H9 (cell line): Measurements from ENCODE around the gene LRRK1. TPM values are rescaled to one million over a fixed set of nuclear protein-coding genes. Genes with fewer than 3 reads are reported as not detected.

Experiments
- DNase-seq: peaks from one replicate; pipeline ENCODE4 v3.0.0-alpha.2; 2017
- H2AFZ ChIP-seq: one replicate; pipeline ENCODE4 v1.6.1; 2013; ENCODE audit warnings: mild to moderate bottlenecking, low read length, control low read depth, moderate library complexity
- H2AK5ac ChIP-seq: 2 replicates; pipeline ENCODE4 v1.6.1; 2013; ENCODE audit warnings: low read length, control low read depth, mixed read lengths; ENCODE audit not compliant: insufficient read length
- H2BK120ac ChIP-seq: one replicate; pipeline ENCODE4 v1.6.1; 2013; ENCODE audit warnings: low read depth, mild to moderate bottlenecking, low read length, control low read depth, inconsistent platforms; ENCODE audit not compliant: poor library complexity, severe bottlenecking
- H2BK12ac ChIP-seq: 2 replicates; pipeline ENCODE4 v1.6.1; 2013; ENCODE audit warnings: low read length, control low read depth, mixed read lengths, low read depth; ENCODE audit not compliant: insufficient read length
- H2BK15ac ChIP-seq: 2 replicates; pipeline ENCODE4 v1.6.1; 2013; ENCODE audit warnings: low read depth, low read length, control low read depth
- H2BK20ac ChIP-seq: one replicate; pipeline ENCODE4 v1.6.1; 2013; ENCODE audit warnings: low read depth, mild to moderate bottlenecking, low read length, control low read depth, inconsistent platforms; ENCODE audit not compliant: poor library complexity, severe bottlenecking
- H2BK5ac ChIP-seq: 2 replicates; pipeline ENCODE4 v1.6.1; 2013; ENCODE audit warnings: low read length, control low read depth, mixed read lengths; ENCODE audit not compliant: insufficient read length
- H3K14ac ChIP-seq: 2 replicates; pipeline ENCODE4 v1.6.1; 2013; ENCODE audit warnings: low read length, control low read depth; ENCODE audit not compliant: insufficient read depth
- H3K18ac ChIP-seq: 2 replicates; pipeline ENCODE4 v1.6.1; 2013; ENCODE audit warnings: low read depth, mild to moderate bottlenecking, mixed read lengths, low read length, control low read depth; ENCODE audit not compliant: insufficient read length
- H3K23ac ChIP-seq: 2 replicates; pipeline ENCODE4 v1.6.1; 2013; ENCODE audit warnings: low read length, control low read depth, mixed read lengths, low read depth; ENCODE audit not compliant: insufficient read length
- H3K23me2 ChIP-seq: 2 replicates; pipeline ENCODE4 v1.6.1; 2013; ENCODE audit warnings: low read depth, mild to moderate bottlenecking, mixed read lengths, low read length, control low read depth; ENCODE audit not compliant: insufficient read length, poor library complexity, severe bottlenecking
- H3K27ac ChIP-seq: 2 replicates; pipeline ENCODE4 v1.5.1; 2013; ENCODE audit warnings: low read length, control low read depth, mixed read lengths, low read depth; ENCODE audit not compliant: insufficient read length
- H3K27me3 ChIP-seq: 2 replicates; pipeline ENCODE4 v1.6.1; 2013; ENCODE audit warnings: low read length, control low read depth, inconsistent platforms; ENCODE audit not compliant: insufficient read depth
- H3K4ac ChIP-seq: 2 replicates; pipeline ENCODE4 v1.6.1; 2013; ENCODE audit warnings: low read depth, mild to moderate bottlenecking, control low read depth, inconsistent platforms, low read length, moderate library complexity
- H3K4me1 ChIP-seq: 2 replicates; pipeline ENCODE4 v1.6.1; 2013; ENCODE audit warnings: low read length, control low read depth, inconsistent platforms; ENCODE audit not compliant: insufficient read depth
- H3K4me2 ChIP-seq: 2 replicates; pipeline ENCODE4 v1.6.1; 2013; ENCODE audit warnings: low read length, control low read depth, mixed read lengths; ENCODE audit not compliant: insufficient read length, insufficient read depth
- H3K56ac ChIP-seq: 2 replicates; pipeline ENCODE4 v1.6.1; 2013; ENCODE audit warnings: low read depth, mild to moderate bottlenecking, mixed read lengths, low read length, control low read depth; ENCODE audit not compliant: insufficient read length
- H3K79me1 ChIP-seq: 2 replicates; pipeline ENCODE4 v1.6.1; 2013; ENCODE audit warnings: low read depth, mild to moderate bottlenecking, moderate library complexity, low read length, control low read depth, inconsistent platforms; ENCODE audit not compliant: insufficient read depth, poor library complexity, severe bottlenecking
- H3K79me2 ChIP-seq: 2 replicates; pipeline ENCODE4 v1.6.1; 2013; ENCODE audit warnings: low read length, control low read depth, inconsistent platforms; ENCODE audit not compliant: insufficient read depth
- H3K9ac ChIP-seq: 2 replicates; pipeline ENCODE4 v1.6.1; 2013; ENCODE audit warnings: low read length, control low read depth, mixed read lengths; ENCODE audit not compliant: insufficient read length; ENCODE audit errors: extremely low read depth
- H3K9me3 ChIP-seq: one replicate; pipeline ENCODE4 v1.6.1; 2013; ENCODE audit warnings: low read depth, low read length, inconsistent platforms; ENCODE audit not compliant: control insufficient read depth
- H3T11ph ChIP-seq: one replicate; pipeline ENCODE4 v1.6.1; 2013; ENCODE audit warnings: mild to moderate bottlenecking, low read length, control low read depth, inconsistent platforms
- H4K20me1 ChIP-seq: one replicate; pipeline ENCODE4 v1.6.1; 2013; ENCODE audit not compliant: control insufficient read depth, insufficient read length, insufficient read depth
- H4K5ac ChIP-seq: 2 replicates; pipeline ENCODE4 v1.6.1; 2013; ENCODE audit warnings: low read depth, mild to moderate bottlenecking, mixed read lengths, low read length, control low read depth; ENCODE audit not compliant: insufficient read length
- H4K8ac ChIP-seq: replicated peaks from 2 replicates; pipeline ENCODE4 v1.6.1; 2013; ENCODE audit warnings: low read length, control low read depth, mixed read lengths, low read depth; ENCODE audit not compliant: insufficient read length
- H4K91ac ChIP-seq: 2 replicates; pipeline ENCODE4 v1.6.1; 2013; ENCODE audit warnings: low read depth, mild to moderate bottlenecking, moderate library complexity, mixed read lengths, low read length, control low read depth; ENCODE audit not compliant: insufficient read length
- H3K27ac Mint-ChIP-seq, 3 experiments: 2 replicates in 2 of 3; 3 replicates in 1 of 3; pipeline ENCODE4 v1.8.0; 2020 to 2021; ENCODE audit warnings: mixed read lengths in 3 of 3, mild to moderate bottlenecking in 1 of 3, moderate library complexity in 1 of 3
- H3K27me3 Mint-ChIP-seq: 2 replicates; pipeline ENCODE4 v1.8.0; 2021; ENCODE audit warnings: low read depth, mild to moderate bottlenecking, moderate library complexity, mixed read lengths
- H3K36me3 Mint-ChIP-seq, 3 experiments: 2 replicates in 2 of 3; 3 replicates in 1 of 3; pipeline ENCODE4 v1.8.0; 2020 to 2021; ENCODE audit warnings: low read depth in 3 of 3, mixed read lengths in 3 of 3; ENCODE audit not compliant: insufficient read depth in 1 of 3
- H3K4me1 Mint-ChIP-seq, 2 experiments: 2 replicates each; pipeline ENCODE4 v1.8.0; 2020; ENCODE audit warnings: mixed read lengths in 2 of 2
- H3K4me3 Mint-ChIP-seq, 2 experiments: 2 replicates in 1 of 2; 3 replicates in 1 of 2; pipeline ENCODE4 v1.8.0; 2020 to 2021; ENCODE audit warnings: mild to moderate bottlenecking in 2 of 2, mixed read lengths in 2 of 2, moderate library complexity in 1 of 2
- H3K9me3 Mint-ChIP-seq, 2 experiments: 2 replicates in 1 of 2; 3 replicates in 1 of 2; pipeline ENCODE4 v1.8.0; 2020; ENCODE audit warnings: mild to moderate bottlenecking in 2 of 2, mixed read lengths in 2 of 2, moderate library complexity in 1 of 2
- CTCF ChIP-seq: fragments of 200-600 bp; sonication (generic); conservative IDR thresholded peaks from 3 replicates; pipeline ENCODE4 v1.8.0; 2021; ENCODE audit warnings: antibody characterized with exemption, mild to moderate bottlenecking
- WGBS: extraction: QIAGEN DNeasy Blood & Tissue Kit; methylation state at CpG from one replicate; pipeline ENCODE4 v1.1.7; 2013; ENCODE audit warnings: missing lambda C conversion rate, low lambda C conversion rate, mixed read lengths; ENCODE audit not compliant: insufficient read length; ENCODE audit errors: extremely low coverage; 5-methylcytosine and 5-hydroxymethylcytosine counted together
- total RNA-seq: library from RNA; stranded (reverse); gene quantifications from 2 replicates; pipeline ENCODE4 v1.2.1, GENCODE V29; 2021

LRRK1 gene
- total RNA-seq, 1 experiment from 2014 or later = 4.0 TPM

DNA sequence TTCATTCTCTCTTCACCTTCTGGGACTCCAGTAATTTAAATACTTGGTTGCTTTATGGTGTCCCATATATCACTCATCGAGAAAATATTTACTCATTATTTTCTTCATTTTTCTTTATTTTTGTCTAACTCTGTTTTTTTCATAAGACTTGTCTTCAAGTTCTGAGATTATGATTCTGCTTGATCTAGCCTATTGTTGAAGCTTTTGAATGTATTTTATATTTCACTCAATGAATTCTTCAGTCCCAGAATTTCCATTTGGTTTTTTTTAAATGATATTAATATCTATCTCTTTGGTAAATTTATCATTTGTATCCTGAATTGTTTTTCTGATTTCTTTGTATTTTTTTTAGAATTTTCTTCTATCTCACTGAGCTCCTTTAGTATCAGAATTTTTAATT lies 117.0 kb downstream of the LRRK1 start:
- no peak overlapping the region for H3K27ac ChIP-seq
- WGBS = no CpG with 5 or more reads among the region's 1 CpG
- no peak overlapping the region for H2BK12ac ChIP-seq
- H3K4ac ChIP-seq = no peak overlapping the region
- H4K8ac ChIP-seq = no peak overlapping the region
- Mint-ChIP-seq H3K4me3 (no peak overlapping the region), H3K36me3 (no peaks in the 10 kb centered on the region; a peak in 1 of 7 replicates), H3K27me3 (peaks cover 3% of the 10 kb centered on the region), H3K4me1 (no peaks in the 10 kb centered on the region), H3K27ac (no peak overlapping the region), H3K9me3 (peaks cover 10 to 15% of the 10 kb centered on the region in 2 experiments; a peak in 4 of 5 replicates)
- H3K9ac ChIP-seq = no peak overlapping the region
- H3K4me2 ChIP-seq = no peak overlapping the region
- no peak for TF ChIP-seq CTCF
- no peak overlapping the region for H3K14ac ChIP-seq
- no peak overlapping the region for H4K5ac ChIP-seq
- H3K4me1 ChIP-seq = no peaks in the 10 kb centered on the region
- H2BK120ac ChIP-seq = no peak overlapping the region
- H3K23me2 ChIP-seq = no peaks in the 10 kb centered on the region
- DNase-seq = no peak
- no peaks in the 10 kb centered on the region for H3K27me3 ChIP-seq
- no peak overlapping the region for H4K91ac ChIP-seq
- H3K79me1 ChIP-seq = no peaks in the 10 kb centered on the region
- H3T11ph ChIP-seq = no peak overlapping the region
- no peaks in the 10 kb centered on the region for H4K20me1 ChIP-seq
- H2BK20ac ChIP-seq = no peak overlapping the region
- H2BK15ac ChIP-seq = no peak overlapping the region
- no peak overlapping the region for H2AFZ ChIP-seq
- H3K9me3 ChIP-seq = no peaks in the 10 kb centered on the region
- no peak overlapping the region for H3K23ac ChIP-seq
- no peaks in the 10 kb centered on the region for H3K79me2 ChIP-seq
- no peak overlapping the region for H2BK5ac ChIP-seq
- H3K56ac ChIP-seq = no peak overlapping the region
- H3K18ac ChIP-seq = no peak overlapping the region
- no peak overlapping the region for H2AK5ac ChIP-seq
